ENCODE data around the gene STX1A. TPM values are rescaled to one million over a fixed set of nuclear protein-coding genes. Genes with fewer than 3 reads are reported as not detected.
A peak's percentile ranks its signal among the peaks of the same experiment; 100 is the strongest.
"Not testable (repeated sequence)": the region's sequence is repeated elsewhere in the genome, so short reads cannot be mapped to it uniquely, and the experiment has no call there.

STX1A gene
- total and polyA plus RNA-seq, 11 donors = 1.1 to 3.6 (median 1.7) TPM

- intact Hi-C loops (cut with DNase I) = loop anchor here in 5 of 10 donors (2.0 to 5.0 kb wide), 3 partner anchors 57 to 117 kb away; partner anchors contain the start of gene VPS37D (in 1 of the 5)
- H3K4me3 ChIP-seq = no peak overlapping the region
- WGBS, 4 donors = 88 to 96% (median 93%) methylated on average over 3 of the region's 3 CpGs
- ATAC-seq (no peak), DNase-seq (no peak)
- peaks cover 0 to 20% (median 3%) of the 10 kb centered on the region in 12 donors for H3K4me1 ChIP-seq
- H3K9me3 ChIP-seq = no peaks in the 10 kb centered on the region
- no peak overlapping the region for H3K27ac ChIP-seq
- H3K27me3 ChIP-seq = peaks cover 0 to 28% (median 3%) of the 10 kb centered on the region in 9 donors
- H3K36me3 ChIP-seq = no peaks in the 10 kb centered on the region
- TF ChIP-seq, protein P1, sequence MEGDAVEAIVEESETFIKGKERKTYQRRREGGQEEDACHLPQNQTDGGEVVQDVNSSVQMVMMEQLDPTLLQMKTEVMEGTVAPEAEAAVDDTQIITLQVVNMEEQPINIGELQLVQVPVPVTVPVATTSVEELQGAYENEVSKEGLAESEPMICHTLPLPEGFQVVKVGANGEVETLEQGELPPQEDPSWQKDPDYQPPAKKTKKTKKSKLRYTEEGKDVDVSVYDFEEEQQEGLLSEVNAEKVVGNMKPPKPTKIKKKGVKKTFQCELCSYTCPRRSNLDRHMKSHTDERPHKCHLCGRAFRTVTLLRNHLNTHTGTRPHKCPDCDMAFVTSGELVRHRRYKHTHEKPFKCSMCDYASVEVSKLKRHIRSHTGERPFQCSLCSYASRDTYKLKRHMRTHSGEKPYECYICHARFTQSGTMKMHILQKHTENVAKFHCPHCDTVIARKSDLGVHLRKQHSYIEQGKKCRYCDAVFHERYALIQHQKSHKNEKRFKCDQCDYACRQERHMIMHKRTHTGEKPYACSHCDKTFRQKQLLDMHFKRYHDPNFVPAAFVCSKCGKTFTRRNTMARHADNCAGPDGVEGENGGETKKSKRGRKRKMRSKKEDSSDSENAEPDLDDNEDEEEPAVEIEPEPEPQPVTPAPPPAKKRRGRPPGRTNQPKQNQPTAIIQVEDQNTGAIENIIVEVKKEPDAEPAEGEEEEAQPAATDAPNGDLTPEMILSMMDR (IDR thresholded peaks at IDR 0.05) = no peak
- TF ChIP-seq POLR2A (IDR thresholded peaks at IDR 0.05) = no peak
Measured at GRCh38 chr7:73723813-73724212, 4.3 kb upstream of the STX1A start.

- no peak for ATAC-seq
- intact Hi-C loops (cut with DNase I) = loop anchor here in 1 of 10 donors (5.0 kb wide), 1 partner anchor 55 kb away; the partner anchor contains the start of gene VPS37D
- no peak for DNase-seq
- no peaks in the 10 kb centered on the region for H3K9me3 ChIP-seq
- H3K27ac ChIP-seq = no peak overlapping the region
- no peak overlapping the region for H3K4me3 ChIP-seq
- H3K27me3 ChIP-seq = peaks cover 0 to 26% (median 4%) of the 10 kb centered on the region in 9 donors
- H3K36me3 ChIP-seq = no peaks in the 10 kb centered on the region
- H3K4me1 ChIP-seq = peaks cover 0 to 25% (median 9%) of the 10 kb centered on the region in 12 donors
- 61 to 78% (median 73%) methylated on average over 6 of the region's 6 CpGs for WGBS, 4 donors
- TF ChIP-seq, protein P1 (IDR thresholded peaks at IDR 0.05) = no peak
- no peak for TF ChIP-seq POLR2A (IDR thresholded peaks at IDR 0.05)
Measured at GRCh38 chr7:73722785-73723184, 3.3 kb upstream of the STX1A start.

DNA sequence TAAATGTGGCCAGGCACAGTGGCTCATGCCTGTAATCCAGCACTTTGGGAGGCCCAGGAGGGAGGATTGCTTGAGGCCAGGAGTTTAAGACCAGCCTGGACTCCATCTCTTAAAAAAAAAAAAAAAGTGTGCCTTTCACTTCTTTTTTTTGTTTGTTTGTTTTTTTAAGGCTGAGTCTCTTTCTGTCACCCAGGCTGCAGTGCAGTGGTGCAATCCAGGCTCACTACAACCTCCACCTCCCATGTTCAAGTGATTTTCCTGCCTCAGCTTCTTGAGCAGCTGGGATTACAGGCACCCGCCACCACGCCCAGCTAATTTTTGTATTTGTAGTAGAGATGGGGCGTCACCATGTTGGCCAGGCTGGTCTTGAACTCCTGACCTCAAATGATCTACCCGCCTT lies 2.7 kb upstream of the STX1A start:
- ATAC-seq, H3K4me3 ChIP-seq, DNase-seq, H3K9me3 ChIP-seq, H3K36me3 ChIP-seq: not testable (repeated sequence)
- Histone ChIP-seq H3K4me1 (peaks cover 0 to 25% (median 11%) of the 10 kb centered on the region in 12 donors), H3K27me3 (peaks cover 0 to 28% (median 4%) of the 10 kb centered on the region in 9 donors), H3K27ac (peak overlapping the region in 2 of 12 donors; percentile 37 to 42)
- 84 to 85% (median 85%) methylated on average over 4 of the region's 4 CpGs for WGBS, 4 donors
- intact Hi-C loops (cut with DNase I) = loop anchor here in 1 of 10 donors (5.0 kb wide), 1 partner anchor 55 kb away; the partner anchor contains the start of gene VPS37D

DNA sequence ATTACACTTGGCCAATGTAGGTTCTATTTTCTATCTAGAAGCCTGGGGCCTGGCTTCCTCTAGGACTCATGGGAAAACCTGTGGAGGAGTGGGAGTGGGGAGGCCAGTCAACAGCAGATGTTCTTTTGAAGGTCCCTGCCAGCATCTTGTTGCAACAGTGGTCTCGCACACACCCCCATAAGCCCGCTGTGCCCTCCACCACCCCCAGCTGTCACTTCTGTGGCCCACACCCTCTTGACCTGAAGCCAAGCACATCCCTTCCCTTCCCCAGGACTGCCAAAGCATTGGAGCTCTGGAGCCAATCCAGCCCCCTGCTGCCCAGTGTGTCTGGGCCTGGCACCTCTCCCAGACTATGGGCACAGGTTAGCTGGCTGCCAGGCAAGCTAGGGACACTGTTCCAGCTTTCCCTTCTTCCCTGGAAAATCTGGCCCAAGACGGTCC lies 1.9 kb upstream of the STX1A start:
- ATAC-seq = peak; percentile 81 to 89 (median 85)
- peak; percentile 80 to 88 (median 81) for DNase-seq
- intact Hi-C loops (cut with DNase I) = loop anchor here in 1 of 10 donors (5.0 kb wide), 1 partner anchor 54 kb away; the partner anchor contains the start of gene VPS37D

GRCh38 chr7:73720443-73720842 lies 974 bp upstream of the STX1A start:
- ATAC-seq = not testable (repeated sequence)
- intact Hi-C loops (cut with DNase I) = loop anchor here in 1 of 10 donors (5.0 kb wide), 1 partner anchor 53 kb away; the partner anchor contains the start of gene VPS37D
- 91 to 96% (median 94%) methylated on average over 9 of the region's 9 CpGs for WGBS, 4 donors

More for the DNA sequence above, 1.9 kb upstream of the STX1A start:
- Histone ChIP-seq H3K9me3 (no peaks in the 10 kb centered on the region), H3K27ac (peak overlapping the region in 5 of 12 donors; percentile 22 to 54 (median 42)), H3K4me3 (no peak overlapping the region), H3K4me1 (peaks cover 0 to 32% (median 14%) of the 10 kb centered on the region in 12 donors), H3K36me3 (no peaks in the 10 kb centered on the region), H3K27me3 (peaks cover 0 to 24% (median 4%) of the 10 kb centered on the region in 9 donors)
- no peak for TF ChIP-seq POLR2A (IDR thresholded peaks at IDR 0.05)
- TF ChIP-seq, protein P1 (IDR thresholded peaks at IDR 0.05) = no peak
- WGBS, 4 donors = 31 to 58% (median 46%) methylated on average over 3 of the region's 3 CpGs

More at GRCh38 chr7:73720443-73720842, 974 bp upstream of the STX1A start:
- DNase-seq, H3K4me3 ChIP-seq, H3K27ac ChIP-seq, H3K36me3 ChIP-seq, H3K9me3 ChIP-seq: not testable (repeated sequence)
- H3K4me1 ChIP-seq = peaks cover 0 to 34% (median 14%) of the 10 kb centered on the region in 12 donors
- peaks cover 0 to 30% (median 3%) of the 10 kb centered on the region in 9 donors for H3K27me3 ChIP-seq

Measured in heart left ventricle (tissue), 16 donors.